Ishikawa (cell line): ENCODE results near the gene ADCY7.

Experiments
- CEBPB ChIP-seq: IDR thresholded peaks from 2 replicates; pipeline ENCODE4 v1.6.1; 2012
- EP300 ChIP-seq: IDR thresholded peaks from 2 replicates; pipeline ENCODE4 v1.6.1; 2012; ENCODE audit warnings: borderline replicate concordance
- MAX ChIP-seq: IDR thresholded peaks from 2 replicates; pipeline ENCODE4 v1.6.1; 2012
- RAD21 ChIP-seq: IDR thresholded peaks from 2 replicates; pipeline ENCODE4 v1.6.1; 2012; ENCODE audit warnings: low read depth
- TAF1 ChIP-seq: IDR thresholded peaks from 2 replicates; pipeline ENCODE4 v1.6.1; 2012; ENCODE audit warnings: low read depth, mild to moderate bottlenecking
- YY1 ChIP-seq: IDR thresholded peaks from 2 replicates; pipeline ENCODE4 v1.6.1; 2012; ENCODE audit warnings: low read depth
- ZBTB7A ChIP-seq: IDR thresholded peaks from 2 replicates; pipeline ENCODE4 v1.6.1; 2012; ENCODE audit warnings: low read depth

GRCh38 chr16:50284131-50284911 lies 18.0 kb downstream of the ADCY7 start:
- TF ChIP-seq MAX = no peak
- no peak for TF ChIP-seq EP300
- TF ChIP-seq TAF1 = no peak
- no peak for TF ChIP-seq ZBTB7A
- TF ChIP-seq RAD21 = no peak
- TF ChIP-seq YY1 = no peak
- TF ChIP-seq CEBPB = no peak
